ENCODE results near the gene HJV.

- no peak for TF ChIP-seq CTCF (IDR thresholded peaks at IDR 0.05; ENCODE audit: control extremely low read depth in 1 of 3, insufficient read depth in 1 of 3, low read depth in 1 of 3, low read length in 3 of 3)
- no peak for TF ChIP-seq HDAC2 (IDR thresholded peaks at IDR 0.05; ENCODE audit: borderline replicate concordance in 1 of 2, low read depth in 2 of 2, low read length in 2 of 2)
- no peak for TF ChIP-seq SUZ12 (IDR thresholded peaks at IDR 0.05; ENCODE audit: low read length)
- TF ChIP-seq ATF3 (IDR thresholded peaks at IDR 0.05; ENCODE audit: insufficient read depth, low read depth, low read length): no peak
- no peak for TF ChIP-seq YY1 (IDR thresholded peaks at IDR 0.05; ENCODE audit: low read depth, low read length)
- TF ChIP-seq POLR2AphosphoS5 (IDR thresholded peaks at IDR 0.05; ENCODE audit: low read depth, low read length): no peak
- TF ChIP-seq USF2 (IDR thresholded peaks at IDR 0.05; ENCODE audit: low read length): no peak
- no peak for TF ChIP-seq GABPA (IDR thresholded peaks at IDR 0.05; ENCODE audit: borderline replicate concordance, insufficient read depth, low read length)
- no peak for TF ChIP-seq EP300 (IDR thresholded peaks at IDR 0.05; ENCODE audit: borderline replicate concordance in 1 of 2, low read depth in 2 of 2, low read length in 2 of 2)
- TF ChIP-seq ATF2 (IDR thresholded peaks at IDR 0.05; ENCODE audit: low read length): no peak
- TF ChIP-seq E2F6 (IDR thresholded peaks at IDR 0.05): no peak
These were observed 41.6 kb downstream of the HJV start for GRCh38 chr1:145979746-145980456.
